ENCODE measurements around the gene LSM7. TPM values are rescaled to one million over a fixed set of nuclear protein-coding genes. Genes with fewer than 3 reads are reported as not detected.

The LSM7 gene
- total RNA-seq, 1 donor from 2014 or later: 46.7 TPM

DNA sequence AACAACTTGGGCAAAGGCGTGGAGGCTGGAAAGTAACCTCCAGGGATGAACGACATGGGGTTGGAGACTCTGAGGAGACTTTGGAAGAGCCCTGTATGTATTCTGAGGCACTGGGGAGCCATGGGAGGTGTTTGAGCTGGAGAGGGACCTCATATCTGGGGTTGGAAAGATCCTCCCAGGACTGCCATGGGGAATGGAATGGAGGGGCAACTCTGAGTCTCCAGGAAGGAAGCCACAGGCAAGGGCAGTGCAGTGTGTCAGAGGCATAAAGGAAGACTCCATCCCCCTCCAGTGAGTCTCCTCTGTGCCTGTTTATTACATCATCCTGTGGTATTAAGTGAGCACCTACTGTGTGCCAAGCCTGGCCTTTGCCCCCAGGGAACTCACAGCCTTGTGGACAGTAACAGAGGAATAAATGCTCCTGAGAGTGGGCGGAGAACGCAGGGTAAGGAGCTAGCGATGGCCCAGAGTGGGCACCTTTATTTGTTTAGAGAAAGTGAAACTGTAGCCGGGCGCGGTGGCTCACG is 54.1 kb downstream of the LSM7 start:
- intact Hi-C loops (cut with DNase I): loop anchor here (1.0 to 2.0 kb wide), 3 partner anchors 43 to 120 kb away; no protein-coding TSS in a partner anchor
- ATAC-seq (no peak), DNase-seq (ENCODE audit: missing footprints) (peak; percentile 53)

GRCh38 chr19:2273356-2274184 is 54.8 kb downstream of the LSM7 start:
- intact Hi-C loops (cut with DNase I): loop anchor here (1.0 to 2.0 kb wide), 4 partner anchors 37 to 119 kb away; partner anchors contain the start of genes PLEKHJ1 and SF3A2
- ATAC-seq (peak; percentile 7), DNase-seq (ENCODE audit: missing footprints) (peak; percentile 88)

Other genes starting within 250 kb of the LSM7 start
- 14.3 TPM for gene MOB3A, start 232.3 kb downstream of the LSM7 start, total RNA-seq
- gene IZUMO4, start 231.7 kb downstream of the LSM7 start, total RNA-seq: 1.4 TPM
- gene AP3D1, start 177.0 kb downstream of the LSM7 start, total RNA-seq: 71.8 TPM
- 9.7 TPM for gene DOT1L, start 164.7 kb downstream of the LSM7 start, total RNA-seq
- 59.7 TPM for gene PLEKHJ1, start 92.3 kb downstream of the LSM7 start, total RNA-seq
- 30.3 TPM for gene SF3A2, start 91.8 kb downstream of the LSM7 start, total RNA-seq
- gene AMH, start 79.3 kb downstream of the LSM7 start, total RNA-seq: 0.89 TPM
- not detected for gene JSRP1, start 72.2 kb downstream of the LSM7 start, total RNA-seq
- 0.68 TPM for gene PEAK3, start 46.4 kb downstream of the LSM7 start, total RNA-seq
- not detected for gene LINGO3, start 20.4 kb downstream of the LSM7 start, total RNA-seq
- 24.9 TPM for gene SPPL2B, start 98 bp upstream of the LSM7 start, total RNA-seq
- not detected for gene TMPRSS9, start 31.7 kb upstream of the LSM7 start, total RNA-seq
- gene TIMM13, start 99.0 kb upstream of the LSM7 start, total RNA-seq: 86.9 TPM
- gene LMNB2, start 128.4 kb upstream of the LSM7 start, total RNA-seq: 19.2 TPM
- gene GADD45B, start 147.5 kb upstream of the LSM7 start, total RNA-seq: 39.8 TPM

Measured in Right ventricle myocardium inferior (tissue), 1 donor.